GM12873 (cell line): Measurements from ENCODE around the gene ANKZF1.

ENCODE experiments used
- TF ChIP-seq, protein P1 (sequence below): IDR thresholded peaks from 2 replicates; pipeline ENCODE4 v1.5.1; 2012; ENCODE audit warnings: low read depth, mild to moderate bottlenecking, moderate library complexity, low read length, control low read depth; ENCODE audit not compliant: insufficient read depth; ENCODE audit errors: missing control alignments

The ANKZF1 gene

GRCh38 chr2:219228041-219228910 is 1.3 kb upstream of the ANKZF1 start:
- TF ChIP-seq, protein P1, sequence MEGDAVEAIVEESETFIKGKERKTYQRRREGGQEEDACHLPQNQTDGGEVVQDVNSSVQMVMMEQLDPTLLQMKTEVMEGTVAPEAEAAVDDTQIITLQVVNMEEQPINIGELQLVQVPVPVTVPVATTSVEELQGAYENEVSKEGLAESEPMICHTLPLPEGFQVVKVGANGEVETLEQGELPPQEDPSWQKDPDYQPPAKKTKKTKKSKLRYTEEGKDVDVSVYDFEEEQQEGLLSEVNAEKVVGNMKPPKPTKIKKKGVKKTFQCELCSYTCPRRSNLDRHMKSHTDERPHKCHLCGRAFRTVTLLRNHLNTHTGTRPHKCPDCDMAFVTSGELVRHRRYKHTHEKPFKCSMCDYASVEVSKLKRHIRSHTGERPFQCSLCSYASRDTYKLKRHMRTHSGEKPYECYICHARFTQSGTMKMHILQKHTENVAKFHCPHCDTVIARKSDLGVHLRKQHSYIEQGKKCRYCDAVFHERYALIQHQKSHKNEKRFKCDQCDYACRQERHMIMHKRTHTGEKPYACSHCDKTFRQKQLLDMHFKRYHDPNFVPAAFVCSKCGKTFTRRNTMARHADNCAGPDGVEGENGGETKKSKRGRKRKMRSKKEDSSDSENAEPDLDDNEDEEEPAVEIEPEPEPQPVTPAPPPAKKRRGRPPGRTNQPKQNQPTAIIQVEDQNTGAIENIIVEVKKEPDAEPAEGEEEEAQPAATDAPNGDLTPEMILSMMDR = no peak

DNA sequence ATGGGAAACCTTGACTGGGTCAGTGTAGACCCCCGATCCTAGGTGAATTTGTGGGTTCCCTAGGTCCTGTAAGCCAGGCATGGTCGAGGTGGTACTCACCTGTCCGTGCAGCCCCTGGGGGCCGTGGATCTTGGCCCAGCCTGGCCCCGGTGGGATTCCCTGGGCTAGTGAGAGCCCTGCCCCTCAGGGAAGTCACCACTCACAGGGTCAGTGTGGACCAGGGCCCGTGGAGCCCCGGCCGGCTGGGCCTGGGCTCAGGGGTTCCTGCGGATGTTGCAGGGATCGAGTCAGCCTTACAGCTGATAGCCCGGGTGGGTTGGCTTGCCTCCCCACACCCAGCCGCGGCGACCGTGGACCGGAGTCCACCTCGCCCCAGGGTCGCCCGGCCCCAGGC is 698 bp upstream of the ANKZF1 start:
- TF ChIP-seq, protein P1 = no peak

DNA sequence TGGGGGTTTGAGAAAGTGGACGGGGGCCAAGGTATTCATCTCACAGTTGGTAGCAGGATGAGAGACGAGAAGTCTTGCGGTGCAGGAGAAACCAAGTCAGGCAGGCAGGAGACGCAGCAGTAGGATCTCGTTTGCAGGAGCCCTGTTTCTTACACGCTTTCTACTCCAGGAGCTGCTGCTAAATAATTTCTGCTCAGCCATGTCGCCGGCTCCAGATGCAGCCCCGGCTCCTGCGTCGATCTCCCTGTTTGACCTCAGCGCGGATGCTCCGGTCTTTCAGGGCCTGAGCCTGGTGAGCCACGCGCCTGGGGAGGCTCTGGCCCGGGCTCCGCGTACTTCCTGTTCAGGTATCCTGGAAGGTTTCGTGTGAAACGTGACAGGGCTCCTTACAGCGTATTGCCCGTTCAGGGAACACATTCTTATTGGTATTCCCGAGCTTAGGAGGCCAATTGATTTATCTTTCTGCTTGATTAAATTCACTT is 494 bp downstream of the ANKZF1 start:
- TF ChIP-seq, protein P1 = no peak

GRCh38 chr2:219234331-219234730 is 4.7 kb downstream of the ANKZF1 start:
- TF ChIP-seq, protein P1 = no peak

DNA sequence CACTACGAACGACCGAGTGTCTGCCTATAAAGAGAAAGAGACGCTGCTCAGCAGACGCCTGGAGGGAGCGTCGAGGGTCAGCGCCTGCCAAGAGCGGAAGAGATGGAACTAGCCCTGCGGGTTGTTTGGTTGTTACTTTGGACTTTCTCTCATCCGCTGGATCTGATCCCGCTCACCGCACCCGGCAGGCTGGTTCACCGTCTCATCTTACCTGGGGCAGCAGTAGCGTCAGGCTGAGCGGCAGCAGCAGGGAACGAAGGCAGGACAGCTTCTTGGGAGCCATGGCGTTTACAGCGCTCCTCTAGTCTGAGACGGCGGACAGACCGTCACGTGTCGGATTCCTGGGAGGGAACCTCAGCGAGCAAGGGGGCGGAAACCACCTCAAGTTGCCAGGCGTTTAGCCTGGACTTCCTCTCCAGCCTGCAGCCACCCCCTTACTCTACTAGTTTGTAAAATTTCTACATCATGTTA is 13.7 kb downstream of the ANKZF1 start:
- TF ChIP-seq, protein P1 = no peak

DNA sequence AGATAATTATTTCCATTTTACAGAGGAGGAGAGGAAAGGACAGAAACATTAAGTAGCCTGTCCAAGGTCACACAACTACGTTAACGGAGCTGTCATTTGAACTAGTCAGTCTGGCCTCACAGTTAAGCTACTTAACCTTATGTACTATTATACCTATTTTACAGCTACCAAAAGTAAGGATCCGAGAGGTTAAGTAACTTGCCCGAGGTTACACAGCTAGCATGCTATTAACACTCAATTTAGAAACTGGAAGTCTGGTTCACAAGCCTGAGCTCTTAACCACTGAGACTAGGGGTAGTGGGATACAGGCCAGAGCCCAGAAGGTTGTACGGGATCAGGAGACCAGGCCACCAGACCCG is 15.2 kb downstream of the ANKZF1 start:
- TF ChIP-seq, protein P1 = no peak

DNA sequence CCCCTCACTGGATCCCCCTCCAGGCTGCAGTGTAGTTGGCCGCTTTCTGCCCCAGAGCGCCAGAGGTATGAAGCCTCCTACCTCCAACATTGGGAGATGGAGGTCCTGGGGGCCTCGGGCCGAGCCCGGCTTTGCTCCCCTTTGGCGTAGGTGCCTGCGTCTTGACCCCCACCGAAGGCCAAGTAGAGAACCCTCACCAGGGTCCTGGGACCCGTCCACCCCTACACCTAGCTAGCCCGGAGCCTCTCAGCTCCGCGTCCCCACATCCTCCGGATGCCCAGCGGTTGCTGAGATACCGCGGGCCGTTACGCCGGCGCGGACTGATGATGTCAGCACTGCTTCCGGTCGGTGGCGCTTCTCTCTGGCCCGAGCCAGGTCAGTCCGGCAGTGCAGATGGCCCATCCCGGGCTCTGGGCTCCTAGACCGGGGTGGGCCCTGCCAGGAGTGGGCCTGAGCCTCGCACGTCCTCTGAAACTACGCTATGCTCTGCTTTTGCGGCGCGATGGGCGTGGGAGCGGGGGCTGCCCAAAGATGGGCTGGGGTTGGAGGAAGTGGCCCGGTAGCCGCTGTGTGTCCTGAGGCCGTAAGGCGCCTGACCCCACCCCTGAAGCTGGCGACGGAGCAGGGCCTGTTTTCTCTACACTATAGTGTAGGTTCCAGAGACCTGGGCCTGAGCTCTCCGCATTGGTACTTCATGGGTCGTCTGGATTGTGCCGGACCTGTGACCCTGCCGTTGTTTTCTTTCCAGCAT is 15.7 kb downstream of the ANKZF1 start, which contains the start of the genes GLB1L and STK16:
Gene GLB1L (minus strand): TSS at position 297 of the 751 bp plus-strand sequence. CDS start 1,871 bp downstream, outside the sequence.
Gene STK16 (plus strand): TSS at position 332 of the 751 bp plus-strand sequence. CDS start 521 bp downstream, outside the sequence.
- TF ChIP-seq, protein P1 = no peak
